GM10266 (cell line): Measurements from ENCODE around the gene NDUFAF5.
"Not testable (repeated sequence)": the region's sequence is repeated elsewhere in the genome, so short reads cannot be mapped to it uniquely, and the experiment has no call there.

ENCODE experiments used
- DNase-seq: peaks from one replicate; pipeline ENCODE4 v3.0.0; 2012; ENCODE audit errors: extremely low spot score
- TF ChIP-seq, protein P1 (sequence below): IDR thresholded peaks from 2 replicates; pipeline ENCODE4 v1.5.1; 2012; ENCODE audit warnings: mild to moderate bottlenecking, low read depth; ENCODE audit not compliant: control insufficient read depth, insufficient read depth; ENCODE audit errors: missing control alignments

Gene NDUFAF5

DNA sequence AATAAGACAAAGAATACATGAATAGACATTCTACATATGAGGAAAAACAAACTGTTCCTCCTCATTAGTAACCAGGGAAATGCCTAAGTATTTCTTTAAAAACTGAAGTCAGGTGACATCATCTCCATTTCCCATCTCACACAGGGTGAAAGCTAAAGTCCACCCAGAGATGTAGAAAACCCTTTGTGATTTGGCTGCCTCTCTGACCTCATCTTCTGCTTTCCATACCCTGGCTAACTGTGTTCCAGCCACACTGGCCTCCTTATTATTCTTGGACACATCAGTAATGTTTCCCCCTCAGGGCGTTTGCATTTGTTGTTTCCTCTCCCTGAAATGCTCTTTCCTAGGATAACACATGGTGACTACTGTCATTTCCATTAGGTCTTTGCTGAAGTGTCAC, 40.5 kb upstream of the NDUFAF5 start:
- no peak for DNase-seq
- TF ChIP-seq, protein P1, sequence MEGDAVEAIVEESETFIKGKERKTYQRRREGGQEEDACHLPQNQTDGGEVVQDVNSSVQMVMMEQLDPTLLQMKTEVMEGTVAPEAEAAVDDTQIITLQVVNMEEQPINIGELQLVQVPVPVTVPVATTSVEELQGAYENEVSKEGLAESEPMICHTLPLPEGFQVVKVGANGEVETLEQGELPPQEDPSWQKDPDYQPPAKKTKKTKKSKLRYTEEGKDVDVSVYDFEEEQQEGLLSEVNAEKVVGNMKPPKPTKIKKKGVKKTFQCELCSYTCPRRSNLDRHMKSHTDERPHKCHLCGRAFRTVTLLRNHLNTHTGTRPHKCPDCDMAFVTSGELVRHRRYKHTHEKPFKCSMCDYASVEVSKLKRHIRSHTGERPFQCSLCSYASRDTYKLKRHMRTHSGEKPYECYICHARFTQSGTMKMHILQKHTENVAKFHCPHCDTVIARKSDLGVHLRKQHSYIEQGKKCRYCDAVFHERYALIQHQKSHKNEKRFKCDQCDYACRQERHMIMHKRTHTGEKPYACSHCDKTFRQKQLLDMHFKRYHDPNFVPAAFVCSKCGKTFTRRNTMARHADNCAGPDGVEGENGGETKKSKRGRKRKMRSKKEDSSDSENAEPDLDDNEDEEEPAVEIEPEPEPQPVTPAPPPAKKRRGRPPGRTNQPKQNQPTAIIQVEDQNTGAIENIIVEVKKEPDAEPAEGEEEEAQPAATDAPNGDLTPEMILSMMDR = no peak

DNA sequence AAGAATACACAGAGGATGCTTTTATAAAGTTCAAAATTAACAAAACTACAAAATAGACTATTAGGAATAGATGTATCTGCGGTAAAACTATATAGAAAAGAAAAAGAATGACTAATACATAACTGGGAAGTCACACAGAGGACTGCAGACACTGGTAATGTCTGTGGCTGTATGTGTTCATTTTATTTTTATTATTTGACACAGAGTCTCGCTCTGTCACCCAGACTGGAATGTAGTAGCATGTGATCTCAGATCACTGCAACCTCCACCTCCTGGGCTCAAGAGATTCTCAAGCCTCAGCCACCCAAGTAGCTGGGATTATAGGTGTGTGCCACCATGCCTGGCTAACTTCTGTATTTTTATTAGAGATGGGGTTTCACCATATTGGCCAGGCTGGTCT, 39.0 kb upstream of the NDUFAF5 start:
- TF ChIP-seq, protein P1 = no peak
- no peak for DNase-seq

DNA sequence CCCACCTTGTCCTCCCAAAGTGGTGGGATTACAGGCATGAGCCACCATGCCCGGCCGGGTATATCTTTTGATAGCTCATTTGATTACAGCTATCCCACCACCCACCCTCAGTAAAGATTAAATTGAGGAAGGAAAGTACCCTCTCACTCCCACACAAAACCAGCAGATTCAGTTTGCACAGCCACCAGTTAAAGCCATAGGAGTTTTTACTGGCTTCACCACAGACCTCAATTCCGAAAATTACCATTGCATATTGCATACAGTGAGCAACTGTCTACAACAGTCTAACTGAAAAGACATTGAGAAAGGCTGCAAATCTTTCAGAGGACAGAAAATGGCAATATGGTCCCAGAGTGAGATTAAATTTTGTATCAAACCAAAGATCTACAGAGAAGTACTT, 35.0 kb upstream of the NDUFAF5 start:
- no peak for DNase-seq
- TF ChIP-seq, protein P1 = no peak

DNA sequence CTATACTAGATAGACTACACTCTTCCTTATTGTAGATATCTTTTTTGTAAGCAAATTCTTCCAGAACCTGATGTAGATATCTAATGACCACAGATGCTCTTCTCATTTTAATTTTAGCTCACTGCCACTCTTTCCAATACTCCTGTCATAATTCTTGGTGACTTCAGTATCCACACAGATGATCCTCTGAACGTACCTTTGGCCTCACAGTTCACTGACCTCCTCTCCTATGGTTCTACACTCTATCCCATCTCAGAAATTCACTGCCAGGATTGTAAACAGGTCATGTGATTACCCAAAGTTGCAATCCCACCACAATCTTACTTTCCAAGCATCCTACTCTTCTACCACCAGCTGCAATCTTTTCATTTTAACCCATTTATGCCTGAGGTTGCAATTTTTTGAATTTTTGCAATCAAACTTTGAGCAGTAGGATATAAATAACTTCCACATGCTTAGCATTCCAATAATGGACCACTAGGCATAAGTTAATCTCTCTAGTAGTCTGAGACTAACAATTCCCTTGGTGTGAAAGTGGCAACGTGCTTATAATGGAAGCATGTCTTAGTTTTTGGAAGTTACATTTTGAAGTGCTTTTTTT, 31.3 kb upstream of the NDUFAF5 start:
- TF ChIP-seq, protein P1 = no peak
- no peak for DNase-seq

DNA sequence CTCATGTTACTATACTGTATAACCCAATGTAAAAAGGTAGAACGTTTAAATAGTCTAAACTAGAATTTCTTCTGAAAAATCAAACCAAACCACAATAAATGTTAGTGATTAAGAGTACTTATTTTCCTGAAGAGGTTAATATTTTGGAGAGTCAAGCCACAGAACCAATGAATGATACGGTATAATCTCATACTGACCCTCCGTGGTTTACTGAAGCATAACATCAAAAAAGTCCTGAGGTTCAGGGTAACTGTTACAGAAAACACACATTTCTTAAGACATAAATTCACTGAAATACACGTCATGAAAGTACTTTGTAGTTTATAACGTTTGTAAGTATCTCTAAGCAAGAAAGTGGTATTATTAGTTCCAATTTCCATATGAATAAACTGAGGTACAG, 29.0 kb upstream of the NDUFAF5 start:
- DNase-seq = no peak
- TF ChIP-seq, protein P1 = no peak

DNA sequence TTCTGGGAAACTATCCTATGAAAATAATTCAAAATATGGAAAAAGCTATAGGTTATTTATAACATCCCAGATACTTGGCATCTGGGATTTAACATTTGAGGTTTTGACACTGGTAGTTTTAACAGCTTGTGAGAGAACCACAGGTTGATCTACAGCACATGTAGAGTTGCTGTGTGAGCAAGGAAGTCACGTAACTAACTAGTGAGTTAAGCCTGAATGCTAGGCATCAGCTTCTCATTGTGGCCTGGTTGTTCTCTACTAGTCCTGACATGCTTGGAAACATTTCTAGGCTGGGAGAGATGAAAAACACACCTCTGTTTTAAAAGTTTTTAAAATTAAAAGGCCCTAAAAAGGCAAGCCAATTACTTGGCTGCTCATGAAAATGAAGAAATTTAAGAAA, 28.3 kb upstream of the NDUFAF5 start:
- TF ChIP-seq, protein P1 = no peak
- DNase-seq = no peak

DNA sequence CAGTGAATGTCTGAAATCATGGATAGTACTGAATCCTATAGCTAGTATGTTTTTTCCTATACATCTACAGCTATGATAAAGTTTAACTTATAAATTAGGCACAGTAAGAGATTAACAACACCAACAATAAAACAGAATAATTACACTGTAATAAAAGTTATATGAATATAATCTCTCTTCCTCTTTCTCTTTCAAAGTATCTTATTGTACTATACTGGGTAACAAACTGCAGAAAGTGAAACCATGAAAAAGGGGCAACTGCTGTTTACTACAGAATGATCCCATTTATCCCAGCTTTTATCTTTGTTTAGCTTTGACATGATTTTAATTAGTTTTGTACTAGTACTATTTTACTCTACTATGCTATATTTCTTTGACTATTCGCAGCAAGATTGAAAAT, 25.9 kb upstream of the NDUFAF5 start:
- DNase-seq = no peak
- TF ChIP-seq, protein P1 = no peak

DNA sequence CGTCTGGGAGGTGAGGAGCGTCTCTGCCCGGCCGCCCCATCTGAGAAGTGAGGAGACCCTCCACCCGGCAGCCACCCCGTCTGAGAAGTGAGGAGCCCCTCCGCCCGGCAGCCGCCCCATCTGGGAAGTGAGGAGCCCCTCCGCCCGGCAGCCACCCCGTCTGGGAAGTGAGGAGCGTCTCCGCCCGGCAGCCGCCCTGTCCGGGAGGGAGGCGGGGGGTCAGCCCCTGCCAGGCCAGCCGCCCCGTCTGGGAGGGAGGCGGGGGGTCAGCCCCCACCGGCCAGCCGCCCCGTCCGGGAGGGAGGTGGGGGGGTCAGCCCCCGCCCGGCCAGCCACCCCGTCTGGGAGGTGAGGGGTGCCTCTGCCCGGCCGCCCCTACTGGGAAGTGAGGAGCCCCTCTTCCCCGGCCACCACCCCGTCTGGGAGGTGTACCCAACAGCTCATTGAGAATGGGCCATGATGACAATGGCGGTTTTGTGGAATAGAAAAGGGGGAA, 24.3 kb upstream of the NDUFAF5 start:
- not testable (repeated sequence) for DNase-seq
